ENCODE data around the gene ELAVL1.
"Not testable (repeated sequence)": the region's sequence is repeated elsewhere in the genome, so short reads cannot be mapped to it uniquely, and the experiment has no call there.

Gene ELAVL1

DNA sequence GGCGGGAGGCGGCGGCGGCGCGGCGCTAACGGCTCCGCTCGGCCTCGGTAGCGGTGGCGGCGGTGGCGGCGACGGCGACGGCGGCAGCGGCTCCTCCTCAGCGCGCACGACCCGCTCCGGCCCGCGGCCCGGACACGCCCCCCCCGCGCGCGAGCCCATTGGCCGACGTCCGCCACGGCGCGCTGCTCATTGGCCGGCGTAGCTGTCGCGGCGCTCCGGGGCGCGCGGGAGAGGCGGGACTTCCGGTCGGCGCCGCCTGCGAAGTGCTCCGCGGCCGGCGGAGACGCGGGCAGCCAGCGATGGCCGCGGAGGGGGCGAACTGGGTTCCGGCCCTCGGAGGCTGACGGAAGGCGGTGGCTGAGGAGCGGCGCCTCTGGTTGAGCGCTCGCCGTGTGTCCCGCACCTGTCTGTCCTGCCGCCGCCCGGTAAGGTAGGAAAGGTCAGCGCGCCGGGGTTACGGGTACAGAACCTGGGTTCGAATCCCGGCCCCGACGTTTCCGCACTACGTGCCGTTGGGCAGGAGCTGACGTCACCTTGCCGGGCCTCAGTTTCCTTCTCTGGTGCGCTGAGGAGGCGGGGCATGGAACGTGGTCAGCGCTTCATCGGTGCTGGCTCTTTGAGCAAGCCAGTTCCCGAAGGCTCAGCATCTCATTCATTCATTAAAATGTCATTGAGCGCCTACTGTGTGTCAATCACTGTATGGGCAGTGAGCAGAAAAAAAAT, at the start of gene ELAVL1:
Gene ELAVL1, minus strand, starts transcription at position 108 of the 723 bp plus-strand sequence. CDS start 13,826 bp downstream, outside the sequence.
- DNase-seq (ENCODE audit: low read depth in 2 of 2), result peak; percentile 66 to 72

GRCh38 chr19:8054169-8054568, 48.7 kb upstream of the ELAVL1 start:
- no peak for DNase-seq (ENCODE audit: low read depth in 2 of 2)

DNA sequence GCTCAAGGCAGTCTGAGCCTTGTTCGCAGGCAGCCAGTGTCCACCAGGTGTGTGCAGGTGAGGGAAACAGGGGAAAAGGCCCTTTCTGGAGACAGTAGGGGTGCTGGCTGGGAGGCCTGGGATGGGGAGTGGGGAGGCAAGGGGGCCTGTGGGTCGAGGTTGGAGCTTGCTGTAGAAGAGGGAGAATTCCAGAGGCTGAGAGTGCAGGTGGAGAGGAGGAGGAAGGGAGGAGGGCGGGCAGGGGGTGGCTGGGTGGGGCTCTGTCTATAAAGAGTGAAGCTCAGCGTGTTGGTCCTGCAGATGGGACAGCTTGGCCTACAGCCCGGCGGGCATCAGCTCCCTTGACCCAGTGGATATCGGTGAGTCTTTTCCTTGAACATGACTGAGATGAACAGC, 47.0 kb upstream of the ELAVL1 start, which contains the start of gene CCL25:
Gene CCL25, plus strand, starts transcription at position 297 of the 396 bp plus-strand sequence. CDS start 290 bp downstream, outside the sequence.
- DNase-seq (ENCODE audit: low read depth in 2 of 2), result no peak

GRCh38 chr19:8050274-8051096, 45.0 kb upstream of the ELAVL1 start:
- DNase-seq (ENCODE audit: low read depth in 2 of 2), result peak; percentile 25 to 30

DNA sequence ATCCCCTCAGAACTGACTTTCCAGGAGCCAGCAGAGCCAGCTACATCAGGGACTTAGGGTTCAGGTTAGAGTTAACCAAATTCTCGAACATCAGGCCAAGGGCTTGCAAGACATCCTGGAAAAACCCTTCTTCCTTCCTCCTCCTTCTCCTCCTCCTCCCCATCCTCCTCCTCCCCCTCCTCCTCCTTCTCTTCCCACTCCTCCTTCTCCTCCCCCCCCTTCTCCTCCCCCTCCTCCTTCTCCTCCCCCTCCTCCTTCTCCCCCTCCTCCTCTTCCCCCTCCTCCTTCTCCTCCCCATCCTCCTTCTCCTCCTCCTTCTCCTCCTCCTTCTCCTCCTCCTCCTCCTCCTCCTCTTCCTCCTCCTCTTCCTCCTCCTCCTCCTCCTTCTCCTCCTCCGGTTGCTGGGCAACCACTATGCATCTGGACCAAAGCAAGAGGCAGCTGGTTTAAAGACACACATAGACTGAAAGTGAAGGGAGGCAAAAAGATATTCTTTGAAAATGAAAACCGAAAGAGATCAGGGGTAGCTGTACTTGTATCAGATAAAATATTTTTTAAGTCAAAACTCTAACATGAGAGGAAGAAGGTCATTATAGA, 41.2 kb upstream of the ELAVL1 start:
- DNase-seq (ENCODE audit: low read depth in 2 of 2), result no peak

DNA sequence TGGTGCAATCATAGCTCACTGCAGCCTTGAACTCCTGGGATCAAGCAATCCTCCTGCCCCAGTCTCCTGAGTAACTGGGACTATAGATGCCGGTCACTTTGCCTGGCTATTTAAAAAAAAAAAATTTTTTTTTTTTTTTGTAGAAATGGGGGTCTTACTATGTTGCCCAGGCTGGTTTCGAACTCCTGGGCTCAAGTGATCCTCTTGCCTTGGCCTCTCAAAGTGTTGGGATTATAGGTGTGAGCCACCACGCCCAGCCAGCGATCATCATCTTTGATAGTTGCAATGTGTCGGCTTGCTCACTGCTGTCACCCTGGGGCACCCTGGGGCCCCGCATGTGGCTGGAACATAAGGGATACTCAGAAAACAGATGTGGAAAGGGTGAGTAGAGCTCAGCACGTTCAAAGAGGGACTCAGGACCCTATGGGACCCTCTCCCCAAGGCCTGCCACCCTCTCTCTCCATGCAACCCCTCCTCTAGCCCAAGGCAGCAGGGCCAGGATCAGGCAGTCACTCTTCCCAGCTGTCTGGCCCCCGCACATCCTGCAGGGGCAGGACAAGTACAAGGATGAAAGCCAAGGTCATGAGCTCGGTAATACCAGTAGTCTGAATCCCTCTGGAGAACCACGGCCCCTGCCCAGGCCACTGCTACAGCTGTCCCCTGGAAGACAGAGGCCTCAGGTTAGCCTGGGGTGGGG, 40.6 kb upstream of the ELAVL1 start:
- DNase-seq (ENCODE audit: low read depth in 2 of 2), result no peak

- DNase-seq (ENCODE audit: low read depth in 2 of 2), result no peak
These were observed 38.6 kb upstream of the ELAVL1 start for GRCh38 chr19:8044018-8044417.

DNA sequence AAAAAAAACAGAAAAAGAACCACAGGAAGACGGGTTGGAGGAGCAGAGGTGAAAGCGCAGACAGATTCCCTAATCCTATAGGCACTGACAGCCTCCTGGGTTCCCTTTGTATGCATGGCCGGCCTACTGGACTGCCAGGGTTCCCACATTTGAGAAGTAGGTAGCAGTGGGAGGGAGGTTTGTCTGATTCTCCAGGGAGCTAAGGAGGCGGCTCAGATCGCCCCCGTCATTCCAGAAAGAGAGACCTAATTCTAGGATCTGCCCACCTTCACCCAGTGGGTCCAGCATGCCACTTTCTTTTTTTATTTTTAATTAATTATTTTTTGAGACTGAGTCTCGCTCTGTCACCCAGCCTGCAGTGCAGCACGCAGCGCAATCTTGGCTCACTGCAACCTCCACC, 37.5 kb upstream of the ELAVL1 start:
- no peak for DNase-seq (ENCODE audit: low read depth in 2 of 2)

- no peak for DNase-seq (ENCODE audit: low read depth in 2 of 2)
These were observed 36.1 kb upstream of the ELAVL1 start for GRCh38 chr19:8041531-8041931.

GRCh38 chr19:8039231-8039630, 33.8 kb upstream of the ELAVL1 start:
- DNase-seq (ENCODE audit: low read depth in 2 of 2), result no peak

DNA sequence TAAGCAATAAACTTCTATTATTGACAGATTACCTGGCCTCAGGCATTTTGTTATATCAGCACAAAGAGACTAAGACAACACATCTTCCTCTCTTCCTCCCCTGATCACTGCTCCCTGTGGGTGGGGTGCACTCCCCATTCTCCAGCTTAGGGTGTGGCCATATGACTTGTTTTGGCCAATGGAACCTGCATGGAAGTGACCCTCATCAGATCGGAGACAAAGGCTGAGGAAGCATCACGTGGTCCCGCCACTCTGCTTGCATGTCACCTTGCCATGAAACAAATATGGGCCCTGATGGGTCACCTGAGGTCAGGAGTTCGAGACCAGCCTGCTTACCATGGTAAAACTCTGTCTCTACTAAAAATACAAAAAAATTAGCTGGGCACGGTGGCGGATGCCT, 33.4 kb upstream of the ELAVL1 start:
- DNase-seq (ENCODE audit: low read depth in 2 of 2), result no peak

- DNase-seq (ENCODE audit: low read depth in 2 of 2), result no peak
These were observed 31.1 kb upstream of the ELAVL1 start for GRCh38 chr19:8036434-8037099.

GRCh38 chr19:8034178-8034525, 28.7 kb upstream of the ELAVL1 start:
- no peak for DNase-seq (ENCODE audit: low read depth in 2 of 2)

DNA sequence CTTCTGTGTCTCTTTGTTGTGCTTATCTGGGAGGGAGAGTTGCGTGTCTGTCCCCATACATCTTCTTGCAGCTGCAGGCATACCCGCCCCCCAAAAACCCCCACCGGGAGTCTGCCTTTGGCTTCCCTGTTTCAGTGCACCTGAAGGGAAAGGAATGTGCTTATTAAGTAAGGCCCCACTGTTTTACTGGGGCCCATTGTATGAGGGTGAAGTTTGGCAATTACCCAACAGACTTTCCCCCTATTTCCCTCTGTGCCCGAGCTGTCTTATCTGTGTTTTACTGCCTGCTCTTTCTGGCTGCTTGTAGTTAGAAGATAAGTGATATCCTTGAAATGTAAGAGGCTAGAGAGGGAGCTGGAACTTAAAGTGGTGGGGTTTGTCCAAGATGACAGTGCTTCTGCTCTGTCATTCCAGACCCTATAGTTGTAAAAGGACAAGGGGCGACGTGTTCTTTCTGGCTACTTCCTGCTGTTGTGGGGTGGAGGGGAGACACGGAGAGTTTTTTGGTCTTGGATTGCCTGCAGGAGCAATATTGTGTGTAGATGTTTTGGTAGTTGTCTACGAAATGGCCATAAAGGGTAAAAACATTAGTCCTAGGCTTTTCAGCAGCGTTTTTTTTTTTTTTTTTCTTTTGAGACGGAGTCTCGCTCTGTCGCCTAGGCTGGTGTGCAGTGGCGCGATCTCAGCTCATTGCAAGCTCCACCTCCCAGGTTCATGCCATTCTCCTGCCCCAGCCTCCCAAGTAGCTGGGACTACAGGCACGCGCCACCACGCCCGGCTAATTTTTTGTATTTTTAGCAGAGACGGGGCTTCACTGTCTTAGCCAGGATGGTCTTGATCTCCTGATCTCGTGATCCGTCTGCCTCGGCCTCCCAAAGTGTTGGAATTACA, 28.1 kb upstream of the ELAVL1 start:
- DNase-seq (ENCODE audit: low read depth in 2 of 2), result not testable (repeated sequence)

DNA sequence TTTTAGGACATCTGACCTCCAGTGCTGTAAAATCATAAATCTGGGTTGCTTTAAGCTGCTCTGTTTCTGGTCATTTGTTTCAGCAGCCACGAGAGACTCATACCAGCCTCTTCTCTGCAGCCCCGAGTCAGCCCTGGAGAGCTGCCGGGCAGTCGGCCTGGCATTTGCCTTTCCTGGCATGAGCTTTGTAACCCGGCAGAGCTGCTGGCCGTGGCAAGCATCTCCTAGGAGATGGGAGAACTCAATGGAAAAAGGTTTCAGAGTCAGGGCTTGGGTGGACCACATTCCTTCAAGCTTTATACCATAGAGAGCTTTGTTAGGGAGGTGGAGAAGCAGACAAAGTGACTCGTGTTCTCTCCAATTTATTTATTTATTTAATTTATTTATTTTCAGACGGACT, 25.5 kb upstream of the ELAVL1 start:
- no peak for DNase-seq (ENCODE audit: low read depth in 2 of 2)

- no peak for DNase-seq (ENCODE audit: low read depth in 2 of 2)
These were observed 23.6 kb upstream of the ELAVL1 start for GRCh38 chr19:8028951-8029491.

GRCh38 chr19:8025316-8025715, 19.9 kb upstream of the ELAVL1 start:
- no peak for DNase-seq (ENCODE audit: low read depth in 2 of 2)

DNA sequence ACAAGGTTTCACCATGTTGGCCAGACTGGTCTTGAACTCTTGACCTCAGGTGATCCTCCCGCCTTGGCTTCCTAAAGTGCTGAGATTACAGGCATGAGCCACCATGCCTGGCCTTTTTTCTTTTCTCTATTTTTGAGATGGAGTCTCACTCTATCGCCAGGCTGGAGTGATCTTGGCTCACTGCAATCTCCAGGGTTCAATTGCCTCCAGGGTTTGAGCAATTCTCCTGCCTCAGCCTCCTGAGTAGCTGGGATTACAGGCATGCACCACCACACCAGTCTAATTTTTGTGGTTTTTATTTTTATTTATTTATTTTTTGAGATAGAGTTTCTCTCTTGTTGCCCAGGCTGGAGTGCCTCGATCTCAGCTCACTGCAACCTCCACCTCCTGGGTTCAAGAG, 18.8 kb upstream of the ELAVL1 start:
- DNase-seq (ENCODE audit: low read depth in 2 of 2), result not testable (repeated sequence)

GRCh38 chr19:8023371-8023770, 17.9 kb upstream of the ELAVL1 start:
- DNase-seq (ENCODE audit: low read depth in 2 of 2), result no peak

GRCh38 chr19:8022275-8022674, 16.8 kb upstream of the ELAVL1 start:
- DNase-seq (ENCODE audit: low read depth in 2 of 2), result no peak

All from fibroblast of skin of left biceps (primary cell).